ENCODE data around the gene CFAP100.

The CFAP100 gene

DNA sequence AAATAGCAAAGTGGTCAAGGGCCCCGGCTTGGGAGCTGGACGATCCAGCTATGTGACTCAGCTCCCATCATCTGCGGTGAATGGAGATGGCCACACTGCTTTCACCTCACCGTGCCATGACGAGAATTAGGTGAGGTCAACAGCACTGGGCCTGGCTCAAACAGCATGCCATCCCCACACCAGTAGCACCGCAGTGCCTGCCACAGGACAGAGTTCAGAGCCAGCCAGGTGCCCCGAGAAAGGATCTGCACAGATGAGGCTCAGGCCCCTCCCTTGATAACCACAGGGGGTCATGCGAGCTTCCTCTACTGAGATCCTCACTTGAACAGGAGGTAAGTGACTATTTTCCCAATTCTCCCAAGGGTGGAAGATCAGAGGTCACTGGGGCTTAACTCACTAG, 51.6 kb downstream of the CFAP100 start:
- DNase-seq: no peak

DNA sequence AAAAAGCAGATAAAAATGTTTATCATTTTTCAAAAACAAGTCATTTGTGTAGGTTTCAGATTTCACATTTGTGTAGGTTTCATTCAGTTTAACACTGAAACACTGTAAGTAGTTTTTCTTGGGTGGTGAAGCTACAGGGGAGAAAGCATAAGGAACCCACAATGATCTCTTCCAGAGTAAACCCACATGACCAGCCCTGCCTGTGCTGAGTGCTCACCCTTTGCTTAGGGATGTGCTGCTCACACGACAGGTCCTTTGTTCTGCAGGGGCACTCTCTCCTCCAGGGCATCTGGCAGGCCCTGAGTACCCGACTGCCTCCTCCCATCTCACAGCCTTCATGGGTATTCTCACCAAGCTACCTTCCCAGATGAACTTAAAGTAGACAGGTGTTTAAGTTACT, 52.1 kb downstream of the CFAP100 start:
- peak in 1 of 2 experiments; percentile 8 for DNase-seq

DNA sequence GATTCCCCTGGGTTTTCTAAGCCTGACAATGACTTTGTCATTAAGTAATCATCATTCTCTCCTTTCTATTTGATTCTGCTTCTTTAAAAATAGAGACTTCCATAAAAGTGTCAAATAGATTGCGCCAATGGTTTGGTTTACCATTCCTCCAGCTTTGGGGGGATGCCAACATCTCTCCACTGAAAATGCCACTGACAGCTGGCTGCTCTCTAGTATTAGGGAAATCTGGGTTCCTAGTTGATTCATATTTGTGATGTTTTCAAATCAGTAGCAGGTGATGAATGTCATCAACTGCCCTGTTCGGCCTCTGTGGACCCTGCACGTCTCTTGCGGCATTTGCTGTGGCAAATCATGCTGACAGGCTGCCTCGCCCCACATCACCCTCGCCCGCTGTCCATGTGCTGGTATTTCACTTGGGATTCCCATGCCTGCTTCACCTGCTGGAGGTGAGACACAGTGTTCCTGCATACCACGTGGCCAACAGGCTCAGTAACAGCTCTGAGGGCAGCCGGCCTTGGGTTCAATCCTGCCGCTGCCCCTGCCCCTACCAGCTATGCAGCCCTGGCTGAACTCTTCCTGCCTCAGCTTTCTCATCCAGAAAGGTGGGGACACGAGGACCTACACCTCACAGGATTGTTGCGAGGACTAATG, 52.9 kb downstream of the CFAP100 start:
- DNase-seq: peak in 1 of 2 experiments; percentile 15

DNA sequence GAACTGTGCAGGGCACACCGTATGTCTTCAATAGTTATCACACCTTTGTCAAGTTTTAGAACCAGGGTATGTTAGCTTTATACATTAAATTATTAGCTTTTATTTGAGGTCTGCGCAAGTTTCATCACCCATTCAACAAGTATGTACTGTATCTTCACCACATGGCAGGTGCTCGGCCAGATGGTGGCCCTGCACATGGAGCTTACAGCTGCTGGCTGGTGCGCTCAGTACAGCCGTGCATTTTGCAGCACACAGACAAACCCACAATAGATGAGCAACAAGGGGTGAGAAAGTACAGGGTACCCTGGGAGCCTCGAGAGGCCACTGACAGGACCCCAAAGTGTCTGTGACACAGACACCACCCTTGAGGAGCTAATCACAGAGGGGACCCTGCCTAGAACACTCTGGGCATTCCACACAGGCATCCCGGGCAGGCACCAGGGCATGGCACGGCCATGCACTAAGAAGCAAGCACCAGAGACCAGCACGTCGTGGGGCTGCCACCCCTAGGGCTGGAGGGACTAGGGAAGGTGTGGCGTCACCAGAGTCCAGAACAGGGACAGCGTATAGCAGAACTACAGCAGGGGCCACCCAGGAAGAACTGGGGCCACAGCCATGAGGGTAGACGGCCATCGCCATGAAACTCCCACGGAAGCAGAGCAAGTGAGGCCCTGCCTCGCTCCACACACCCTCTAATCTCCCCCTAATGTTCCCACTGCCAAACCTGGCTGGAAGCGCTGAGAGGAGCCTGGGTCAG, 53.6 kb downstream of the CFAP100 start:
- DNase-seq: peak in 1 of 2 experiments; percentile 9

DNA sequence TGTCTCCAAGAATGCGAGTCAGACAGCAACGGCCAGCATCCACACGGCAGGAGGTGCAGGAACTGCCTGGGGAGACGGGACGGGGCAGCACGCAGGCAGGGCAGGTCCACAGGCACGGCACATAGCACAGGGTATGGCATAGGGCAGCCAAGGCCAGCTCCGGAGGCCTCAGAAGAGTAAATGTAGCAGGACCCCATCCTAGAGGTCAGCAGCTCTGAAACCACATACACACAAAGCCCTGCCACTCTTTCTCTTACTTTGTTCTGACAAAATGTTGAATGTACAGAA, 54.1 kb downstream of the CFAP100 start:
- no peak for DNase-seq

DNA sequence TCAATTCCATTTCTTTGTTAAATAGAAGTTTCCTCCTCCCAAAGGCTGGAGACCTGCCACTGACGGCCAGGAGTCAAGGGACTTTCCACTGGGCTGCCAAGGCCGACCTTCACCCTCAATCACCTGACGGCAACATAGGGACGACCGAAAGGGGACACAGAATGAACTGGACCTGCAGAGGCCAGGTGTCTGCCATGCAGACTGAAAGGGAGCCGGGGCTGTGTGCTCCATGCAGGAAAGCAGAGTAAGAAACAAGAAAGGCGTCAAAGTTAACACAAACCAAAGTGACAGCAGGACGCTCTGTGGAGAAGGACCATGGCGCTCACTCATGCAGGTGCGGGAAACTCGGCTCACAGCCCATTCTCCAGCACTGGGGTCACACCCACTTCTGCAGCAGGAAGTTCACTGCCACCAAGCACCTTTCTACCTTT, 54.9 kb downstream of the CFAP100 start:
- DNase-seq: no peak

DNA sequence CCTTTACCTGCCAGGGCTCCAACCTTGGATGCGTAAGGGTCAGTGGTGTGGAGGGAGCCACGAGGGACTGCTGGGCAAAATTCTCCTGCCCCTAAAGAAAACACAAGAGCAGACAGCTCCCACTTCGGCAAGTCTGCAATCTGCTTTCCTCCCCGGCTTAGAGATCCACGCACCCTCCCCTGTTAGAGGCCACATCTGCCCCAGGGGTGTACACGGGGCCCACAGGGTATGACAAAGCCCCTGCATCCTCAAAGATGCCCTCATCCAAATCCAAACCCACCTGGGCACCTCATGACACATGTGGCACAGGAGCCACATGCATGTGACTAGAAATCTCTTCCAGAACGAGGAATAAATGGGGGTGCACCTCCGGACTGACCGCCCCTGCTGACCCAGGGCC, 55.5 kb downstream of the CFAP100 start:
- DNase-seq: no peak

DNA sequence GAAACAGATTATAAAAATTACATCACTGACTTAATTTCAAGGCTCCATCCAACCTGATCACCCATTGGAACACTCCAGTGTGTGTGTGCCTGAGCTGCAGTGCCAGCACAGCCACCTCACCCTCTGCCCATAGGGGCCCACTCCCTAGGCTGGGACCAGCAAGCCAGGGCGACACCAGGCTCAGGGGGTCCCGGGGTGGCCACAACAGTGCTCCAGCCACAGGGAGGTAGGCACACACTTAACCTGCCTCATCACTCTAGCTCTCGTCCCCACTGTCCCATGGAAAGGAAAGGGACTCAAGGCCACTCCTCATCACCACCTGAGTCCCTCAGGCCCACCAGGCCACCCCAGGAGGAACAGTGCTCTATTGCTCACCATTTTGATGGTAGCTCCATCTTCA, 56.0 kb downstream of the CFAP100 start:
- DNase-seq: no peak

DNA sequence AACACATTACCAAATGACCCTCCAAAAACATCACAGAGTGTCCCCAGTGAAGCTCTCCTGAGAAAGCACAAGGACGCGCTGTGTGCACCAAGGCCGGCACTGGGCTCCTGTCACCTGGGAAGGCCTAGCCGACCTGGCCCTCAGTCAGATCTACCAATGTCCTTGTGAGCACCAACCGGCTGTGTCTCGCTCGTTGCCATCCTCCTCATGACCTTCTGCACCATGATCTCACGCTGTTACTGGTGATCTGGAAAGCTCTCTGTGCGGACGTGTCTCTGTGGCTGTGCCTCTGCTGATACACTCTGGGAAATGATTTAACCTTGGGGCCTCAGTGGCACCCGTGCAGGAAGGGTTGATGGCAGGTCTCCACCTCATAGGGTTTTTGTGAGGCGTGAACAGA, 56.8 kb downstream of the CFAP100 start:
- no peak for DNase-seq

DNA sequence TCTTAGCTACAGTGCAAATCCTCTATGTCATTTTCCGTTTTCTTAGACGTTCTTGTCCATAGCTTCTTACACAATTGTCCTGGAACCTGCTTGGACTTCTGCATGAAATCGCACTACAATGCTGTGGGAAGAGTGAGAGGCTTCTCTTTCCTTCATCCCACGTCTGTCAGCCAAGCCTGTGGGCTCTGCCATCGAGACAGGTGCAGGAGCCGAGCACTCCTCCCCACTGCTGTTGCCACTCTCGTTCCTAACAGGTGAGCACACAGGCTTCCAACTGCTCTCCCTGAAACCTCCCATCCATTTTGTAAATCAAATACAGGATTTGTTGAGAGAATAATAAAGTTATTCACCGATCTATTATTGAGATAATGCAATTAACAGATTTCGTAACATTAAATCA, 57.5 kb downstream of the CFAP100 start:
- DNase-seq: peak in 1 of 2 experiments; percentile 5

DNA sequence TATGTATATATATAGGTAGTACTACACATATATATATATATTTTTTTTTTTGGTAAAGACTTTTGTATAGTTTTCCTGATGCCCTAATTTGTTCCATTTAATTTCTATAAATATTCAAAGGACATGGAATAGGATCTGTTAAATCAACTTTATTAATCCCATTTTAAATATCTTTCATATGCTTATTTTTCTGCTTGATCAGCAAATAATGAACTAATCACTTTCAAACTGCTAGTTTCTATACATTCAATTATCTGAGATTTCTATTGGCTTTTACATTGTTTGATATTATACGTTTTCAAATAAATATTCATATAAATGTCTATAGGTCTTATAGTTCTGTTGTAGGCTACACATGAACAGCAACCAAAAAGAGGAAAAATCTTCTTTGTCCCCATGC, 59.3 kb downstream of the CFAP100 start:
- no peak for DNase-seq

DNA sequence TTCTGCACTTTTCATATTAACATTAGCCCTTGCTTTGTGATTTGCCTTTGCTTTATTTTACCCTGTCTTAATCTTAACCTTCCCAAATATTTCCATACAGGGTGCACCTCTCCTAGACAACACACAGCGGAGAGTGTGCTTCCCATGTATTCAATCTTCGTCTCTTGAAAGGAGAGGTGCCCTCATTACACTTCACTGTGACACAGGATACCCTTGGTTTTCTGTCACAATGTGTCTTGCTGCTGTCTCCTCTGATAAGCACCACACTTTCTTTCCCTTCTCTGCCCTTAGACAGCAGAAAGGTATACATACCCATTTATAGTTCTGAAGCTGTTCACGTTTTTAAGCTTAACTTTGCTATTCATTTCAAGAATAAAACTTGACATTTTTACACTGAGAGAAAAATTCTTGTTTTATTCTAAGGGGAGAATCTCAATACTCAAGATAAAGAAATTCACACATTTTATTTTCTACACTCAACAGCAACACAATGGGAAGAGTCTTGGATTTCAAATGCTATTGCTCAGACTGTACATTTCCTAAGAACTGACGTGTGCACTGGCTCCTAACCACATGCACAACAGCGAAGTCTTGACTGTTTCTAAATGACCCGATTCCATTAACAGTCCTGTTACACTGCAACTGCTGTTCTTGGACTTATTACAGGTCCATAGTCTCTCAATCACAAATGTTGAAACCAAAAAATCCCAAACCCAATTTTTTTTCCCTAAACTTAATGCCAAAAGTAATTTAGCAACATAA, 59.9 kb downstream of the CFAP100 start:
- DNase-seq: no peak

DNA sequence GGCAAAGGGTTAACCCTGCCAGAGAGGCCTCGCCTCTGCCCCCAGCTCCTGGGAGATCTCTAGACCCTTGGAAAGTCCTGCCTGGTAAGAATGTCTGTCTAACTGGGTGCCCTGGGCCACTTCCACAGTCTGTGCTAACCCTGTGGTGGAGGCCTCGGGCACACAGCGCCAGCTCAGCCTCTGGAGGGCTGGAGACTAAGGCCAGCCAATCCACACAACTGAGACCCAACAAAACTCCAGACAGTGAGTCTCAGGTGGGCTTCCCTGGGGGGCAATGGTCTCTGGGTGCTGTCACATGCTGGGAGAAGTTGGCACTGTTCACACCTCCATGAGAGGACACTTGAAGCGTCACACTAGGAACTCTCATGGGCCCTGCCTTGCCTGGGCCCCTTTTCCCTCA, 61.5 kb downstream of the CFAP100 start:
- DNase-seq: no peak

DNA sequence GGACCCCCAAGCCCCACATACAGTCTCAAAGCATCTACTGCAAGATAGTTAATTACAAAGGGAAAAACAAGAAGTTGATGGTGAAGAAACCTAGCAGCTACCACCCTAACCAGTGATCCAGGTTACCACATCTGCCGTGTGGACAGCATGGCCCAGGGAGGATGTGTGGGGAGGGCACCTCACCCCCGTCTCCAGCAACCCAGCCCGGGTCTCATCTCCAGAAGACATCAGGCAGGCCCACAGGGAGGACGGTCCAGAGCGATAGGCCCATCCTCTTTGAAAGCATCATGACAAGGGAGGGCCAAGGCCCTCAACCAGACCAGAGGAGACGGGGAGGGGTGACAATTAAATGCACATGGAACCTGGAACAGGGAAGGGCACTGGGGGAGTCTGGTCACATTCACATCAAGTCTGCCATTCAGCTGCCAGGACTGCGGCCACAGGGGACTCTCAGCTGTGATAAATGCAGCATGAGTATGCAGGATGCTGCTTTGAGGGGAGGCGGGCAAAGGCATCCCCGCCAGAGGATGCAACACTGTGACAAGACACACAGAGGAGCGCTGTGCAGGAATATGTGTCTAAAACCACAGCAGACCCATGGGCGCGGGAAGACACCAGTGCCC, 62.2 kb downstream of the CFAP100 start:
- DNase-seq: no peak

DNA sequence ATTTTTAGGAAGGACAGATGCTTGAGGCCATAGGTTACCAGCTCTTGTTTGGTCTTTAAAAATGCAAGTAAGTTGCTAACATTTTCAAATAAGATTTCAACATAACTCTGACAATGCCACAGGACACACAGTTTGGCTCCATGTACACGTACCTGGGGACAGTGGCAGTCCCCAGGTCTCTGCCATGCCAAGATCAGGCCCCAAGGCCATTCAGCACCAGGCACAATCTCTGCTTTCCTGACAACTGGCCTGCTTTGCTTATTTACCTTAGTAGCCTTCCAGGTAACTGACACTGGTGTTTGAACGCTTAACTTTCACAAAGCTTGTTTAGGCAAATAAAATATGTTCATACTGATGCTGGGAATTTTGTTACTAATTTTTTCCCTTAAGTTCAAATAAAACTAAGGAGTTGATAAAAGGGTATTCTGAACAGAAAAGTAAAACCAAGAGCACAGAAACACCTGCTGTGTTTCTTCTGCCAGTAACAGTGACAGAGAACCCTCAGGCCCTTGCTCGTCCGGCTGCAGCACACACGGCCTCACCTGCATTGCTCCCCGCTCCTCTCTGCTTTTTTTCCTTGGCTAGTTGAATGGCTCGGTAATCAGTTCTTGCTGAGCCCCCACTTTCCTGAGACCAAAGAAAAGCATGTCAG, 64.5 kb downstream of the CFAP100 start:
- no peak for DNase-seq

DNA sequence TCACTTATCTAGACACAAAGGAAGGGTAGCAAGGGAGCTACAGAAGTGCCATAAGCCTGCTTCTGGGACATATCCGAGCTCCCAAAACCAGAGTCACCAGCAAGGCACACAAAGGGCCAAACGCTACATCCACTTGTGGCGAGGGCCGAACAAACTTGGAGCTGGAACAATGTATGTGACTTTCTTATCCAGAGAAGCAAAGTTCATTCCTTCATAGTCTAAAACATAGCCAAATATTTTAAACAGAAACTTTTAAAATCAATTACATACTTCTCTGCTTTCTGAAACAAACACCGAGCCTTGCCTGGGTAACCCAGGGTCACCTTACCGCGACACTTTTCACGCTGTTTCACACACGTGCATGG, 65.0 kb downstream of the CFAP100 start:
- DNase-seq: no peak

DNA sequence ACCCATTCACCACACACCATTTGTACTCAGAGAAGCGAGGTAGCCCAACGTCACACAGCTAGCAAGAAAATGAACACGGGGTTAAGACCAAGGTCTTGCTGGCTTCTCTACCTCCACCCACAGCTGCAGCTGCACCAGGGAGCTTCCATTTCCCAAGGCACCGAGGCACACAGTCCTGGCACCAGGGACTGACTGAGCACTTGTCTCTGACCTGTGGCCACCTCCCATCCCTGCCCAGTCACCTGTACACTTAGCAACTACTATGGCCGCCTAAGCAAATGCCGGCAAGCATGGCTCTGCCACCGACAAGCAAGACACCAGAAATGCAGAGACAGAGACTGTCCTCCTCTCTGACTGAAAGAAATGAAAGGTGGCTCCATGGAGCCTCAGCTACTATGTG, 65.7 kb downstream of the CFAP100 start:
- no peak for DNase-seq

DNA sequence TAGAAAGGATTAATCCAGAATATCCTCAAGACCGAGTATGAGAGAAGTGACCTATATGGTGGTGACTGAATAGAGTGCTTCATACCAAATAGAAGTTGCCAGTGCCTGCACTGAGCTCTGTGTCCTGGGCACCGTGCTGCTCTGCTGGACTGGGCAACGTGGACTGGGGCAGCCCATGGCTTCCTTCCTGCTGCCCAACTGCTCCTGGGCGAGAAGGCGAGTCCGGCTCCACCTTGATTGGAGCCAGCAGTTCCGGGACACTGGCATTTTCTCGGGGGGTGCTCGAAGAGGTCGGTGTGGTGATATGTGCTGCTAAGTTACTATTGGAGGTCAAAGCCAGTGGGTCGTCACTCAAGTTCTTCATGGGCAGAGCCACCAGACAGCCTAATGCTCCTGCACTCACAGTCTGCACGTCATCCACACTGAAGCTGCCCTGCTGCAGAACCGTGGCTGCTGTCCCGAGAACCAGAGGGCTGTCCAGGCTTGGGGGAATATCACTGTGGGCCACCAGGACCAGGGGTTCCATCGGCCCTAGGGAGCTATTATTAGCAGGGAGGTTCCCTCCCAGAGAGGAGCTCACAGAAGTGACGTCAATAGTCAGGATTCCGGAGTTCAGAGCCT, 66.9 kb downstream of the CFAP100 start:
- DNase-seq: no peak

DNA sequence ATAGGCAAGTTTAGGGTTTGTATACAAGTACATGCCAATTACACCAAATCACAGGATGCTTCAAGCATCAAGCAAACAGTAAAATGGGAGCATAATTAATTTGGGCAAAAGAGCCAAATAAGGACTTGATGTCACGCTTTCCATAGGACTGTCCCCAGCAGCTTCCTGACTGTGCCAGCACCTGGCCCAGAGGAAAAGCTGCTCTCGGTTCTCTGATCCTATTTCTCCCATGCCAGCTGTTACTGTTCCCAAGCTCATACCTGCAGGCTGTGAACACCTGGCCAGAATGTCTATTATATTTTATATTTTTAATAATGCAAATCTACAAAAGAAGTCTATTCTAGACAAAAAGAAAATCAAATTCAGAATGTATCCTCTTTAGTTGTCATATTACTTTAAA, 68.8 kb downstream of the CFAP100 start:
- no peak for DNase-seq

DNA sequence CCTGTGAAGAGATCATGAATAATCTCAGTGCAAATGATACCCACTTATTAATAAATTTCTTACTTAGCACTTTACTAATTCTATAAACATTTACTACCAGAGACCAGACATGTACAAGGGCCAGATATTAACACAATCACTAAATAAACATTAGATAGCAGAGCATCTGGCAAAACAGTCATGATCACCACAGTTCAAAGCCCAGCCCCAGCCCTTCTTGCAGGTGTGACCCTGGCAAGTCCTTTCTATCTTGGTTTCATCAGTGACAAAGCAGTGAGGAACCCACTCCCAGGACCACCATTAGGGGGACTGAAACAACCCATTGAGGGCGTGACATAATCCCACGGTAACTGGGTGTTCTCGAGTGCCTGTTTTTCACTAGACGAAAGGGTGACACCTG, 69.4 kb downstream of the CFAP100 start:
- no peak for DNase-seq

DNA sequence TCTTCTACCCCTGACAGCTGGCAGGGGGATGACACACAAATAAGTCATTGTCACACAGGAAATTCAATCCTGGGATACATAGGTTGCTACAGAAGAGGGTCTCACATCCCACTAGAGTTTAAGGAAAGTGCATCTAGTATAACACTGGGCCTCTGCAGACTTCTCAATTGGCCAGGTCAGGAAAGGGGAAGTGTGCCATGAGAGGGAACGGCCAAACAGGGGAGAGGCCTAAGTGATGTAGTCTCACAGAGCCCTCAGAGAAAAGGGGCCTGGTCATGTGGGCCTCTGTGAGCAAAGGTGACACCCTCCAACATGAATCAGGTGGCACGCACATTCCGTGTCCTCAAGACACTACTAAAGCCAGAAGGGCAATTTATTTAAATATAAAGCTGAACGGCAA, 69.8 kb downstream of the CFAP100 start:
- no peak for DNase-seq

DNA sequence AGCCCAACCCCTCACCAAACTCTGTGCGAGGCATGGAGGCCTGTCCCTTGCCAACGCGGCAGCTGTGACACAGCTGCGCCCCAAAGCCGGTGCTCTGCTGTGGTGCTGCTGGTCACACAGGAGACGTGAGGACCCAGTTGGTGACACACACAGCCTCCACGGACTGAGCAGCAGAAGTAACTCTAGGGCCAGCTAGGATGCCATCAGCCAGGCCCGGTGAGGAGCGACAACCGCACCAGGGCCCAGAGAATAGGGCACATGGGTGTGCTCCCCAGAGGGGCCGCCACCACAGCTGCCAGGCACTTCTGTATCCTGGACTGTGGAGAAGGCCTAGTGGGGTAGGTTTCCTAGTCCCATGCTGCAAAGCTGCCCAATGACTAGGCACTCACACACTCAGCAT, 70.3 kb downstream of the CFAP100 start:
- DNase-seq: no peak
